HG02840 (cell line): ENCODE results near the gene PEX1.
"Not testable (repeated sequence)": the region's sequence is repeated elsewhere in the genome, so short reads cannot be mapped to it uniquely, and the experiment has no call there.

Experiments used
- ATAC-seq: cut with Tn5 transposase; IDR thresholded peaks from one replicate; pipeline ENCODE4 v1.9.1; 2021; ENCODE audit warnings: mild to moderate bottlenecking, moderate library complexity, moderate number of reproducible peaks; ENCODE audit not compliant: unreplicated experiment, low FRiP score

PEX1 gene

GRCh38 chr7:92462560-92462959 lies 65.8 kb downstream of the PEX1 start:
- ATAC-seq, result no peak

GRCh38 chr7:92461027-92462003 lies 67.0 kb downstream of the PEX1 start:
- ATAC-seq, result no peak

GRCh38 chr7:92460510-92460909 lies 67.8 kb downstream of the PEX1 start:
- ATAC-seq, result no peak

- no peak for ATAC-seq
Measured at GRCh38 chr7:92460109-92460508, 68.2 kb downstream of the PEX1 start.

GRCh38 chr7:92456236-92456635 lies 72.1 kb downstream of the PEX1 start:
- no peak for ATAC-seq

GRCh38 chr7:92451645-92452044 lies 76.7 kb downstream of the PEX1 start:
- ATAC-seq, result no peak

- peak; percentile 28 for ATAC-seq
Measured at GRCh38 chr7:92448205-92448747, 80.0 kb downstream of the PEX1 start.

GRCh38 chr7:92447345-92448204 lies 80.7 kb downstream of the PEX1 start, which contains the start of gene GATAD1:
Gene GATAD1 (plus strand): TSS chr7:92447482. CDS start chr7:92447730, 248 bp downstream.
- peak; percentile 92 for ATAC-seq

GRCh38 chr7:92446869-92447344 lies 81.4 kb downstream of the PEX1 start:
- ATAC-seq, result no peak

- not testable (repeated sequence) for ATAC-seq
Measured at GRCh38 chr7:92442720-92443119, 85.6 kb downstream of the PEX1 start.

- ATAC-seq, result no peak
Measured at GRCh38 chr7:92437956-92438491, 90.3 kb downstream of the PEX1 start.
